ENCODE measurements around the gene SLC27A6.
"Not testable (repeated sequence)": the region's sequence is repeated elsewhere in the genome, so short reads cannot be mapped to it uniquely, and the experiment has no call there.

The SLC27A6 gene, protein sequence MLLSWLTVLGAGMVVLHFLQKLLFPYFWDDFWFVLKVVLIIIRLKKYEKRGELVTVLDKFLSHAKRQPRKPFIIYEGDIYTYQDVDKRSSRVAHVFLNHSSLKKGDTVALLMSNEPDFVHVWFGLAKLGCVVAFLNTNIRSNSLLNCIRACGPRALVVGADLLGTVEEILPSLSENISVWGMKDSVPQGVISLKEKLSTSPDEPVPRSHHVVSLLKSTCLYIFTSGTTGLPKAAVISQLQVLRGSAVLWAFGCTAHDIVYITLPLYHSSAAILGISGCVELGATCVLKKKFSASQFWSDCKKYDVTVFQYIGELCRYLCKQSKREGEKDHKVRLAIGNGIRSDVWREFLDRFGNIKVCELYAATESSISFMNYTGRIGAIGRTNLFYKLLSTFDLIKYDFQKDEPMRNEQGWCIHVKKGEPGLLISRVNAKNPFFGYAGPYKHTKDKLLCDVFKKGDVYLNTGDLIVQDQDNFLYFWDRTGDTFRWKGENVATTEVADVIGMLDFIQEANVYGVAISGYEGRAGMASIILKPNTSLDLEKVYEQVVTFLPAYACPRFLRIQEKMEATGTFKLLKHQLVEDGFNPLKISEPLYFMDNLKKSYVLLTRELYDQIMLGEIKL

DNA sequence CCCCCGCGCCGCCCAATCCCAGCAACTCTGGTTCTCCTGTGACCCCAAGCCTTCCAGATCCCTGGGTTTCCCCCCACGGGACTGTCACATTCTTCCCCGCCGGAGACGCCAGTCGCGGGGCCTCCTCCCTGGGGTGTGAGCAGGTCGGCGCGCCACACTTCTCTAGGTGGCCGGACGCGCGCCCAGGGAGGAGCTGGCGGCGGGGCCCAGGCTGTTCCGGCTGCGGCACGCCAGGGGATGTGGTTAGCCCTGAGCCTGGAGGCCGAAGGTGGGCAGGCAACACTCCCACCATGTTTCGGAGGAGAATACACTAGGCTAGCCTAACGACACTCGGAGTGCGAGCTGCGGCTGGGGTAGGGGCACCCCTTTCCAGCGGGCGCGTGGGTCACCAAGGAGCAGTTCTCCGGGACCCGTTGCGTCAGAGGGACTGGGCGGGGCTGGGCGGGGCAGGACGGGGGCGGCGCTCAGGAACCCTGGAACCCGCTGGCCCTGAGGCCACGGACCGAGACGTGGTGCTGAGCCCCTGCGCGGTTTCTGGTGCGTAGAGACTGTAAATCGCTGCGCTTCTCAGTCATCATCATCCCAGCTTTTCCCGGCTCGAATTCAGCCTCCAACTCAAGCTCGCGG is at the start of gene SLC27A6:
SLC27A6 (plus strand) TSS at position 478 of the 627 bp plus-strand sequence. CDS start 650 bp downstream, outside the sequence.
- no peak for DNase-seq

DNA sequence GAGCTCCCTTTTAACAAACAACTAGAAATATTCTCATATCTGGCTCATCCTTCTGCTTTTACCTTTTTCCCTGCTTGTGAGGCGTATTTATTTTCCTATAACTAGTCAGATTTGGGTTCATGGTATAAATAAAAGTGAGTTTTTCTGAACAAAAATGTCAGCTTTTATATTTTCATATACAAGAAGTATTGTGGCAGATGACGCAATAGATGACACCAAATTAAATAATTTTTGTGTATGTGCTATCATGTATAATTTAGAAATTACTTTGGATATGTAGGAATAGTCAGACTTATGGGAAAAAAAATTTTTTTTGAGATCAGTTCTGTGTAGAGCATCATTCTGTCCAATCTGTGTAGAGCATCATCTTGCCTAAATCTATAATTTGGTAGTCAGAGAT is 45.7 kb upstream of the SLC27A6 start:
- DNase-seq: no peak

DNA sequence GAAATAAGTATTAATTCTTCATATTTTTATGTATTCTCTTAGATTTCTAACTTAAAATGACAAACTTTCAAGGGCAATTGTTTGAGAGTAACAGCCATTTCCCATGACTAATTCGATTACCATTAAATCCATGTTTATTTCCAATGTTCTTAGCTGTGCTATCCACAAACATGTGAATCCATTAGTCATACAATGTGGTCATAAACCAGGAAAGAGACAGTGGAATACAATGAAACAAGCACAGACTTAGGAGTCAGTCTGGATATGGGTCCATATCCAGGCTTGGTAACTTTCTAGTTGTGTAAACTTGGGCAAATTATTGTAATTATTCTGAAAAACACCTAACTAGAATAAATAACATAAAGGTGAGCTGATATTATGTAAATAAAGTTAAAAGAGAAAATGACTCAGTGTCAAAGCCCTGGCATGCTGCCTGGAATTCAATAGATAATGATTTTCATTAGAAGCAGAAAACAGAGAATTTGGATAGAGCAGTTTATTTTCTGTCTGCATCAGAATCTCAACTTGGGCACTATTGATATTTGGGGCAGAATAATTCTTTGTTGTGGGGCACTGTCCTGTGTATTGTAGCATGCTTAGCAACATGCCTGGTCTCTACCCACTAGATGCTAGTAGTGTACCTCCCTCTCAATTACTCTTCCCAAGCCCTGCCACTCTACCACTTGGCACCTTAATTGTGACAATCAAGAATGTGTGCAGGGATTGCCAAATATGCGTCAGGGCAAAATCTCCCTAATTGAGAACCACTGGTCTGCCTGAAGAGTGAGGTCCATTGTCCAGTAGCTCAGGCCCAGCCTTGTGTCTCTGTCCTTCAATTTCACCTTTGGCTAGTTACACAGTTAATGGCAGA is 44.7 kb upstream of the SLC27A6 start:
- no peak for DNase-seq

DNA sequence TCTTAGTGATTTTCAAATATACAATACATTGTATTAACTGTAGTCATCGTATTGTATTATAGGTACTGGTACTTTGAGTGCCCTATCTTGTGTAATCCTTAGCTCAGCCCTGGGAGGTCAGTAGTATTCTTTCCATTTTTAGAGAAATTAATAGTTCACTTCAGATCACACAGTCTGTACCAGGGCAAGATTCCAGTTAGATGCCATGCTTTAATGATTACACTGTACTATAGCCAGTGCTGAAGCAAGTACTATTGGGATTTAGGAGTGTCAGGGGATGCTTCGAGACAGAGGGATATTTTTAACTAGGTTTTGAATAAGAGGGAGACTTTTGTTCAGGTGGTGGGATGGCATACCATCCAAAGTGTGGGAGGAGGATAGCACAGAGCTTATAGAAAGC is 41.0 kb upstream of the SLC27A6 start:
- DNase-seq: no peak

DNA sequence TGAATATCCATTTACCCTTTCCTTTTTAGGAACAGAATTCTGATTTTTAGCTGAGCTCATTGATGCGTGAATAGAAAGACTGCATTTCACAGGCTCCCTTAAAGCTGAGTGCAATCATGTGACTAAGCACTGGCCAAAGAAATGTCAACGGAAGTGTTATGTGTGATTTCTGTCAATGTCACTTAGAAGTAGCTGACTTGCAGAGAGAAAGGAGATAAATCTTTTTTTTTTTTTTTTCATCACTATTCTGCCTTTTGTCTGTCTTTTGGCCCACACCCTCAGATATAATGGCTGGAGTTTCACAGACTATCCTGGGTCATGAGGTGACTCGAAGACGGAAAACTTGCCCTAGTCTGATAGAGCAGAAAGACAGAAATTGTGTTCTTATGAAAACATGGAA is 39.3 kb upstream of the SLC27A6 start:
- DNase-seq: no peak

DNA sequence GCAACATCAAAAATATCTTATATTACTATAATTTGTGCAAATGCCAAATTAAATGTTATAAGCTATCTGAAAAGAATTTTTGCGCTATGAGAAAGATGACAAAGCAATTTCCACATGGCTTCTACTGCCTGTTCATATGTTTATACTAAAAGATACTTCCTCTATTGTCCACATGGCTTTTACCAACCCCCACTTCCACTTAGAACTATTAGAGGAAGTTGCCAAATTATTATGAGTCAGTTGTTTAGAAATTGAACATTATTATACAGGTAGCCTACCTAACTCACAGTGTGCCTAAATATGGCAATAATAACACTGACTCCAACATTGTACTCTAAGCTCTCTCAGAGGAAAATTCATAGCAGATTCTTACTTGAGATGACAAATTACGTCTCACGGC is 37.6 kb upstream of the SLC27A6 start:
- DNase-seq: no peak

DNA sequence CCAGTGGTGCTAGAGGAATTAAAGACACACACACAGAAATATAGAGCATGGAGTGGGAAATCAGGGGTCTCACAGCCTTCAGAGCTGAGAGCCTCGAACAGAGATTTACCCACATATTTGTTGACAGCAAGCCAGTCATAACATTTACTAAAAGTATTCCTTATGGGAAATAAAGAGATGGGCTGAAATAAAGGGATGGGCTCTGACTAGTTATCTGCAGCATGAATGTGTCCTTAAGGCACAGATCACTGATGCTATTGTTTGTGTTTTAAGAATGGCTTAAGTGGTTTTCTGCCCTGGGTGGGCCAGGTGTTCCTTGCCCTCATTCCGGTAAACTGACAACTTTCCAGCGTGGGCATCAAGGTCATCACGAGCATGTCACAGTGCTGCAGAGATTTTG is 33.1 kb upstream of the SLC27A6 start:
- DNase-seq: not testable (repeated sequence)

DNA sequence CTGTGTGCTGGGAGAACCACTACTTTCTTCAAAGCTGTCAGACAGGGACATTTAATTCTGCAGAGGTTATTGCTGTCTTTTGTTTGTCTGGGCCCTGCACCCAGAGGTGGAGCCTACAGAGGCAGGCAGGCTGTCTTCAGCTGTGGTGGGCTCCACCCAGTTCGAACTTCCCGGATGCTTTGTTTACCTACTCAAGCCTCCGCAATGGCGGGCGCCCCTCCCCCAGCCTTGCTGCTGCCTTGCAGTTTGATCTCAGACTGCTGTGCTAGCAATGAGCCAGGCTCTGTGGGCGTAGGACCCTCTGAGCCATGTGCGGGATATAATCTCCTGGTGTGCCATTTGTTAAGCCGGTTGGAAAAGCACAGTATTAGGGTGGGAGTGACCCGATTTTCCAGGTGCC is 22.2 kb upstream of the SLC27A6 start:
- not testable (repeated sequence) for DNase-seq

DNA sequence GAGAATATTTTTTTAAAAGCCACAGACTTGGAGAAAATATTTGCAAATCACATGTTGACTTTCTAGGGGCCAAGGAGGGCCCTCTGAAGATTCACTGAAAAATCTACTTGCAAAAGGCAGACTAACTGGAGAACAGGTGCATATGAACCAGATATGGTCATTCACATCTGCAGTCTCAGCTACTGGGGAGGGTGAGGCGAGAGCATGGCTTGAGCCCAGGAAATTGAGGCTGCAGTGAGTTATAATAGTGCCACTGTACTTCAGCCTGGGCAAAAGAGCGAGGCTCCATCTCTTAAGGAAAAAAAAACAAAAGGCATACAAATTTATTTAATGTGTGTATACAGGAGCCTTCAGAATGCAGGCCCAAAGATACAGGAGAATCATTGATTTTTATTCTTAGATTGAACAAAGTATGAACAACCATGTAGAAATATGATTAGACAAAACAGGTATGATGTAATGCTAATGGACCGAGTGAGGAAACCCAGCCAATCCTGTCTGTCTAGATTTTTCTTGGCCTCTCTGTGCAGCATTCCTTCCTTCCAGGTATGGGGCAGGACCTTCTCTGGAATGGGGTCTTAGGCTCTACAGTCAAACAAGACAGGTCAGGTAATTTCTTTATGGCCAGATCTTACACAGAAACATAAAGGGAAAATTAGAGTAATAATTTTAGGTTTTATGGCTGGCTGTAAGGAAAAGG is 15.3 kb upstream of the SLC27A6 start:
- DNase-seq: no peak

DNA sequence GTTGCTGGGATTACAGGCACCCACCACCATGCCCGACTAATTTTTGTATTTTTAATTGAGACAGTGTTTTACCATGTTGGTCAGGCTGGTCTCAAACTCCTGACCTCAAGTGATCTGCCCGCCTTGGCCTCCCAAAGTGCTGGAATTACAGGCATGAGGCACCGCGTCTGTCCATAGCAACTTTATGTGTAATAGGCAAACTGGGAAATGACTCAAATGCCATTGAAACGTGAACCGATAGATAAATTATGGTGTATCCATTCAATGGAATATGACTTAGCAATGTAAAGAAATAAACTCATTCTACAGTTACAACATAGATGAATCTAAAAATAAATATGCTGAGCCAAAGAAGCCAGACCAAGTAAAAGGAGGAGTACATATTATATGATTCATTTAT is 14.0 kb upstream of the SLC27A6 start:
- not testable (repeated sequence) for DNase-seq

DNA sequence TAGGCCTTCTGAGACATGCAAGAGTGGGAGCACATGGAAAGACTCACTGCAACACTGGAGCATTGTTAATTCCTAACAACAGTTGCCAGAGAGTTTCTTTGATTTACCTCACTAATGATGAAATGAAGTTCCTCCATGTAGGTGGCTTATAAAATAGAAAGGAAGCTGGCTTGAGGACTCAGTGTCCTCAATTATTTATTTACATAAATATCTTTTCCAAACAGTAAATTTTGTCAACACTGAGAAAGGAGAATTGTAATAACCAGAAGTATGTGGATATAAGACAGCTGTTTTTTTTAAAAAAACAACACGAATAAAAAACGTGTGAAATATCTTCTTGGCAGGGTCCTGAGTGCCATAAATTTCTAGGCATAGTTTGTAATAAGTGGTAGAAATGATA is 9.1 kb upstream of the SLC27A6 start:
- DNase-seq: no peak

DNA sequence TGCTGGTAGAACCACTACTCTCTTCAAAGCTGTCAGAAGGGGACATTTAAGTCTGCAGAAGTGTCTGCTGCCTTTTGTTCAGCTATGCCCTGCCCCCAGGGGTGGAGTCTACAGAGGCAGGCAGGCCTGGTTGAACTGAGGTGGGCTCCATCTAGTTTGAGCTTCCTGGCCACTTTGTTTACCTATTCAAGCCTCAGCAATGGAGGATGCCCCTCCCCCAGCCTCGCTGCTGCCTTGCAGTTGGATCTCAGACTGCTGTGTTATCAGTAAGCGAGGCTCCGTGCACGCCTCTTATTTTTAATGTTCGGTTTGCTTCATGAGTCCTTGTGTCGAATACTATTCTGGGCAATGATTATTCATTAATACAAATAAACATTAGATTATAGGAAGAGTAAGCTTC is 3.1 kb upstream of the SLC27A6 start:
- DNase-seq: no peak

DNA sequence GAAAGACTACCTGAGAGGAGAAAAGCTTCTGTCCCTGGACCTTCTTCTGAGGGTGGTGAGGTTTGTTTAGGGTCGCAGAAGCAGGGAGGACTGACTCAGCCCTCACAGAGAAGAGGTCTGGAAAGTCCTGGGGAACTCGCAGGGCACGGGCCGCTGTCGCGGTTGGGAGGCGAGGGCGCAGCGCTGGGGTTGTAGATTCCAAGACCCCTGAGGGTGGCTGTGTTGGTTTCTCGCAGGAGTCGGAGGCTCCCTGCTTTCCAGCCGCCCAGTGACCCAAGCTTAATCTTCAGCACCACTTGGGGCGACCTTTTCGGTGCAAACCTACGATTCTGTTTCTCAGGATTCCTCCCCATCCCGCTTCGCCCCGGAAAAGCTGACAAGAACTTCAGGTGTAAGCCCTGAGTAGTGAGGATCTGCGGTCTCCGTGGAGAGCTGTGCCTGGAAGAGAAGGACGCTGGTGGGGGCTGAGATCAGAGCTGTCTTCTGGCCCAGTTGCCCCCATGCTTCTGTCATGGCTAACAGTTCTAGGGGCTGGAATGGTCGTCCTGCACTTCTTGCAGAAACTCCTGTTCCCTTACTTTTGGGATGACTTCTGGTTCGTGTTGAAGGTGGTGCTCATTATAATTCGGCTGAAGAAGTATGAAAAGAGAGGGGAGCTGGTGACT is 482 bp downstream of the SLC27A6 start:
- no peak for DNase-seq

DNA sequence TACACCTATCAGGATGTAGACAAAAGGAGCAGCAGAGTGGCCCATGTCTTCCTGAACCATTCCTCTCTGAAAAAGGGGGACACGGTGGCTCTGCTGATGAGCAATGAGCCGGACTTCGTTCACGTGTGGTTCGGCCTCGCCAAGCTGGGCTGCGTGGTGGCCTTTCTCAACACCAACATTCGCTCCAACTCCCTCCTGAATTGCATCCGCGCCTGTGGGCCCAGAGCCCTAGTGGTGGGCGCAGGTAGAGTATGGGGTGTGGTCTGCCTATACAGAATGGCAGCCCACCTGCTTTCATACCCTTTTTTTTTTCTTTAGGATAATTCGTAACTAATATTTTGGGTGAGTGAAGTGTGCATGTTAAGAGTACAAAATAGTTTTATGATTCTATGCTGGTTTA is 1.1 kb downstream of the SLC27A6 start:
- no peak for DNase-seq

DNA sequence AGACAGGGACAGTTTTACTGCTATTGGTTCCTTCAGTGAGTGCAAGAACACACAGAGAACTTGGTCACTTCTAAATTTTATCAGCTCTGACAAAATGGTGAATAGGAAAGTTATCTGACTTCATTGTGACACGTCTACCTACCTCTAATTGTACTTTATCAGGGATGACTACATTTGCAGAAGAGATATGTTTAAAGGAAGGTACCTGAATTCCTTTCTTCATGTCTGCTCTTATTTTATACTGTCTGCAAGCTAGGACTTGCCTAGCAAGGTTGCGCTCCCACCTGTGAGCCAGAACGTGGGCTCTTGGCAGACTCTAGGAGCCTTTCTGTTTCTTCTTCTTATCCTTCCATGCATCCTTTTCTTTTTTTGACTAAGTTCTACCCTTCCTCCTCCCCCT is 1.6 kb downstream of the SLC27A6 start:
- DNase-seq: no peak

DNA sequence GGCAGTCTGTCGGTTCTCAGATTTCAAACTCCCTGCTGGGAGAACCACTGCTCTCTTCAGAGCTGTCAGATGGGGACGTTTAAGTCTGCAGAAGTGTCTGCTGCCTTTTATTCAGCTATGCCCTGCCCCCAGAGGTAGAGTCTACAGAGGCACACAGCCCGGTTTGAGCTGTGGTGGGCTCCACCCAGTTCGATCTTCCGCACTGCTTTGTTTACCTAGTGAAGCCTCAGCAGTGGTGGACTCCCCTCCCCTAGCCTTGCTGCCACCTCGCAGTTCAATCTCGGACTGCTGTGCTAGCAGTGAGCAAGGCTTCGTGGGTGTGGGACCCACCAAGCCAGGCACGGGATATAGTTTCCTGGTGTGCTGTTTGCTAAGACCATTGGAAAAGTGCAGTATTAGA is 8.0 kb downstream of the SLC27A6 start:
- no peak for DNase-seq

DNA sequence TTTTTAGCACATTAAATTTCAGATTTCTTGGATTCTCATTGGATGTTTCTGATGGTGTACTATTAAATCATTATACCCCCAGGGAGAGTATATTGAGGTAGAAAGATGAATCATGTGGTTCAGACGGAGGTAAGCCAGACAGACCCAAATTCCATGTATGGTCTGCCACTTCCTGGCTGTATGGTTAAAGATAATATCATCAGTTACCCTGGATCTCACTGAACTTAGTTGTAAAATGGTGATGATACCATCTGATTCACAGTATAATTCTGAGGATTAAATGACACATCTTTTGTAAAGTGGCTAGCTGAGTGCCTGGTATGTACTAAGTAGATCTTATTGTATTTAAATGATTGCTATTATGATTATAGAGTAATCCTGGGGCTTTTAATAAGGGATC is 9.3 kb downstream of the SLC27A6 start:
- no peak for DNase-seq

DNA sequence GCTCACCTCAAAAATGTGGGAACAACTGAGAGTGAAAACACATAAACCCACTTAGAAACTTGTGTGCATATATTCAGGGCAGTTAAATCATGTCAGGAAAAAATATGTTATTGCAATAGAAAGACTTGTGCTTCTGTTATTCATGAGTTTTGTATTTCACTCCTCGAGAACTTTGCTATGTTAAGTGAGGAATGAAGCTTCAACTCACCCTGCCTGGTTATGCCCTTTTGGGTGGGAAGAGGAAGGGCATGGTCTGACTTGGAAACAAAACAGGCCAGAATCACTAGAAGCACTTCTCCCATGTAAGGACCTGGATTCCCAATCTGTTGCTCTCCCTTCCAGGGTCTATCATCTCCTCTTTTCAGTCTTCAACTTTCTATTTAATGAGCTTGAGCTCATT is 14.5 kb downstream of the SLC27A6 start:
- no peak for DNase-seq

DNA sequence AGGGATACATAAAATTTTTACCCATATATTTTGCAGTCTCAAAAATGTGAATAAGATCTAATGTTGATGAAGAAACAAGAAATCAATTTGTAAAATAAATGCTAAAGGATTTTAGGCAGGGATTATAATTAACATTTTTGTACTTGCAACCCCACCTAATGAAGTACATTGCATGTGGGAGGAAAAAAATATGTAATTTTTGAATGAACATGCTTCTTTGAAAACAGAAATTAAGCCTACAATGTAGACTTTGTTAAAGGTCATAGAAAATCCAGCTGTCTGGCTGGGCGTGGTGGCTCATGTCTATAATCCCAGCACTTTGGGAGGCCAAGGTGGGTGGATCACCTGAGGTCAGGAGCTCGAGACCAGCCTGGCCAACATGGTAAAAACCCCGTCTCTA is 15.6 kb downstream of the SLC27A6 start:
- no peak for DNase-seq

DNA sequence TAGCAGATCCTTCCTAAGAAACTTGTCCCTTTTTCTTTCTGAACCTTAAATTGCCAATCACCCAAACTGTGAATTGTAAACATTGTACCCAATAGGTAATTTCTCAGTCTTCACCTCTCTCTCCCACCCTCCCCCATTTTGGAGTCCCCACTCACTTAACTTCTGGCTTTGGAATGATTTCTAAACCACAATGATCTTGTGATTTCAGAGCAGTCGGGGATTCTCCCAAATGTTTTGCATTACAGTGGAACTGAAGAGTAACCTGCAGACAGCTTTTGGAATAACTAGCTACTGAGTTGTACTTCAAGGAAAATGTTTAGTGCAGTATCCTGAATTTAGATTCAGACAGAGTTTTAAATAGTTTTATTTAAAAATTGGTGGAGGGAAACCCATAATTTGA is 19.2 kb downstream of the SLC27A6 start:
- DNase-seq: no peak

DNA sequence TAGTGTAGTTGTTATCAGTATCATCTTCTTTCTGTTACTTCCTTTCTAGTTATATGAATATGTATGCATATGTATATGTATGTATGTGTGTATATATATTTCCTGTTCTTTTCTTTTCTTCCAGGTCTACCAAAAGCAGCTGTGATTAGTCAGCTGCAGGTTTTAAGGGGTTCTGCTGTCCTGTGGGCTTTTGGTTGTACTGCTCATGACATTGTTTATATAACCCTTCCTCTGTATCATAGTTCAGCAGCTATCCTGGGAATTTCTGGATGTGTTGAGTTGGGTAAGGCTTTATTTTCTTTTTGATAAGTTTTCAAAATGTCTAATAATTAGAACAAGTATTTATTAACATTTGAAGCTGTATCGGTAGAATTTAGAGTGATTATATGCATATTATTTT is 23.2 kb downstream of the SLC27A6 start:
- DNase-seq: no peak
